Activated T-helper 9 cell treated with anti-CD3 and anti-CD28 coated beads, Interleukin-2, amount 50 U/mL, for 16 hours (primary cell): Measurements from ENCODE around the gene HES6.
"Not testable (repeated sequence)": the region's sequence is repeated elsewhere in the genome, so short reads cannot be mapped to it uniquely, and the experiment has no call there.

Experiments used
- DNase-seq: peaks from one replicate; pipeline ENCODE4 v3.0.0-alpha.2; 2020; ENCODE audit warnings: low read depth

The HES6 gene

DNA sequence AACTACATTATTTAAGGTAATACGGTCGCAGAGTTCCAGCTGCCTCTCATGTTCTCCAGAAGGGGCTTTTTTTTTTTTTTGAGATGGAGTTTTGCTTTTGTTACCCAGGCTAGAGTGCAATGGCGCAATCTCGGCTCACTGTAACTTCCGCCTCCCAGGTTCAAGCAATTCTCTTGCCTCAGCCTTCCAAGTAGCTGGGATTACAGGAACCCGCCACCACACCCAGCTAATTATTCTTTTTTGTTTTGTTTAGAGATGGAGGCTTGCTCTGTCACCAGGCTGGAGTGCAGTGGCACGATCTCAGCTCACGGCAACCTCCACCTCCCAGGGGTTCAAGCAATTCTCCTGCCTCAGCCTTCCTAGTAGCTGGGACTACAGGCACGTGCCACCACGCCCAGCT, 33.6 kb upstream of the HES6 start:
- not testable (repeated sequence) for DNase-seq

DNA sequence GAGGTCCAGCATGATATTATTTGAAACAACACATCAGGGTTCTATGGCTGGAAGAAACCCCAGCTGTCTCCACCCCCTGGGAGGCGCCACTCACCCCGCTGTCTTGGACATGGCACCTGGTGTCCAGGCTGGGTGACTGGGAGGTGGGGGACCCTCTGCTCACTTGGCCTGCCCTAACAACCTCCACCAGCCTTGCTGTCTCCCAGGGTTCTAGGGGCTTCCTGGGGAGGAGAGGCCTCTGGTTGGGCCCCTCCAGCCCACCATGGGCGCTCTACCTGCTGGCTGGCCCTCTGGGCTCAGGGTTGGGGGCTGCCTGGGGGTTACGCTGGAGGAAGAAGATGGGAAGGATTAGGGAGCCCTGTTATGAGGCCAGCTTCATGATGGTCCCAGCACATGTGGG, 32.3 kb upstream of the HES6 start:
- no peak for DNase-seq

DNA sequence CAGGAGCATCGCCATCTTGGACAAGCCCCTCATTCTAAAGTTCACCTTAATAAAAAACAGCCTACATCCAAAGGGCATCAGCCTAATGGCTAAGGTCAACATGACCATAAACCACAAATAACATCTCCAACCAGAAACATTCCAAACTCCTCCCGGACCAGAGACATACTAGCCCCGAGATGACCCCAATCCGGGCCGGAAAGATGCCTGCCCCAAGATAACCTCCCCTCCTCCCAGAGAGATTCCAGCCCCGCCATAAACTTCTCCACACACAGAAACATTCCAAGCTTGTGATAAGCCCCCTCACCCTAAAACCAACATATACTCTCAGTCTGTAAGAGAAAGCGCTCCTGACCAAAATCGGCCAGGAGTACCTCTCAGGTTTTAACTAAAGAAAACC, 31.8 kb upstream of the HES6 start:
- DNase-seq: not testable (repeated sequence)

DNA sequence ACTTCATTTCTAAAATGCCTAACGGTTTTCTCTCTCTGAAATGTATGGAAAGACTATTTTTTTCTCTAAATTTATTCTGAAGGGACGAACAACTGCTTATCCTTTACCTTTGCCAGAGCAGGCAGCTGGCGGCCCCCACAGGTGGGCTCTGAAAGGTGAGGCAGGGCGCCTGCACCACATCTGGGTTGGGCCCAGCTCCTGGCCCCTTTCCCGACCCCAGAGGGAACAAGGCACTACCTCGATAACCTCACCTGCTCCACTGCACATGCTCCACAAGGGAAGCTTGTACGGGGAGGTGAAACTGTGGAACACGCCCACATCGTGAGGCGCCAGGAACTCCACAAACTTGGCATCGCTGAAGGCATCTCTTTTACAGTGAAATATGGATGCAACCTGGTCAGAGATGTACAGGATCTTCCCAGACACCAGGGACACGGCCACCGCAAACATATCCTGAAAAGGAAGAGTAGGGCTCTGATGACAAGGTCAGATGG, 31.3 kb upstream of the HES6 start:
- no peak for DNase-seq

DNA sequence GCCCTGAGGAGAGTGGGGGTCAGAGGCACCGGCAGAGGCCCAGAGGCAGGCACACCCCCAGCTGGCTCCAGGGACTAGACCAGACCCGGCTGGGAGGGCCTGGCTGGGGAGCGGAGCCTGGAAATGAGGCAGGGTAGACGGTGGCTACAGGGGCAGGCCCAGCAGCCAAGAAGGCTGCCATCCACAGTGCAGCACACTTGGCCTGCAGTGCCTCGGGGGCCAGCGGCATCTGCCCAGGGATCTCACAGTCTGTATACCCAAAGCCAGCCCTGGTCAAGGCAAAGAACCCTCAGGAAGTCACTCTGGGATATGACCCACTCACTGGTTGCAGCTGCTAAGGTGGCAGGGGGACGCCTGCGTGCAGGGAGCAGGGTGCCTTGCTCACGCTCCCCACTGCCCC, 30.8 kb upstream of the HES6 start:
- DNase-seq: no peak

DNA sequence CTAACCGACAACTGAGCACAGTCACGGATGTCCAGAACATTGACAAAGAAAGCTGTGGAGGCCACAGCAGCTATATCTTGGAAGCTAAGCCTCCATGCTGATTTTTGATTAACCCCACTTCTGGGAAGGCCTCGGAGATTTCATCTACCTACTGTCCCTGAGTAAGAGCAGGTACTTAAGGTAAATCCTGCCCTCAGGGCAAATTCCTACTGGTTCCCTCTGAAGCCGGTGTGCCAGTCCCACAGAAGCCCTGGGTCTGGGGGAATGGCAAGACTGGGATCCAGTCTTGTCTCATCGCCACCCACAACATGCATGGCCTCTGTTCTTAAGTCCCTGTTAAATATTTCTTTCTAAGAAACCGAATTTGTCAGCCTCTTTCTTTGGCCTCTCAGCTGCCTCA, 29.9 kb upstream of the HES6 start:
- no peak for DNase-seq

DNA sequence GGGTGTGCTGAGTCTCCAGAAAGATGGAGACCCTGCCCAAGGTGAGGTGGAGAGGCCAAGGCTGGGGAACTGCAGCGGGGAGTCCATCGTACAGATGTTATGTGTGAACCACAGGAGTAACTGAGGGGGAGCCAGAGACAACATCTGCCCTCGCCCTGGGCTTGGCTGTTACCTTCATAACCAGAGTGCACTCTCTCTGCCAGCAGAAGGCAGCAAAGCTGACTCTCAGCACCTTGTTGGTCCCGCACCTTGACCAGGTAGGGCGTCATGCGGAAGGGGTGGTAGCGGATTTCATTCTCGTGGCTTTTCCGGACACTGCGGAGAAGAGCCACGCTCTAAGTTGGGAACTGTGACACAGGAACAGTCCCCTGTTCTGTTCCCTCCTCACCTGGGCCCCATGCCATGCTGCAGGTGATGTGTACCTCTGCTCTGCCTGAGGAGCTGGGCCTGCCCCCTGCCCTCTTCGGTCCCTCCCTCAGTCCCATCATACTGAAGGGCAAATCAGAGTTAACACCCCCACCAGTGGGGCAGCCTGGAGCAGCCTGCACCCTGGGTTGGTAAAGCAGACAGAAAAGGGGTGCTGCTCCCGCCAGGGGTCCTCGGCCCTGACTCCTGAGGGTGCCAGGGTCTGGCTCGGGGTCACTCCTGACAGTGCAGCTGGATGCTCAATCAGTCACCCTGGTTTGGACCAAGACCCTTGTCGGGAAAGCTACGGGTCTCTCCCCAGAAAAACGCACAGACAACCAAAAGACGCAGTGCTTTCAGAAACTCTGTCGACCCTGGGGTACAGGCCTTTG, 28.2 kb upstream of the HES6 start:
- DNase-seq: no peak

DNA sequence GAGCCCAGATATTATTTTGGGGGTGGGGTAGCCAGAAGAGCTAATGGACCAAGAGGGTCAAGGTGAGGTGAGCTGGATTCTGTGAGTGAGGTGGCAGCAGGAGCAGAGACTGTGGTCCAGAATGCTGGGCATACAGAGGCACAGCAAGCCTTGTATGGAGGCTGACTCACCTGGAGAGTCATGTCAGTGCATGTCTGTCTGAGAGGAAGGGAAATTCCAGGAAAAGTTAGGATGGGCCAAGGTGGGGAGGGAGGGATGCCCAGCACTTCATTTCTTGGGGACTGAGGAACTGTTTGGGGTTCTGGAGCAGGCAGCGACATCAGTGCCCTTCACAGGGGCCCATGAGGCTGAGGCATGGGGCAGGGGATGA, 27.5 kb upstream of the HES6 start:
- DNase-seq: no peak

DNA sequence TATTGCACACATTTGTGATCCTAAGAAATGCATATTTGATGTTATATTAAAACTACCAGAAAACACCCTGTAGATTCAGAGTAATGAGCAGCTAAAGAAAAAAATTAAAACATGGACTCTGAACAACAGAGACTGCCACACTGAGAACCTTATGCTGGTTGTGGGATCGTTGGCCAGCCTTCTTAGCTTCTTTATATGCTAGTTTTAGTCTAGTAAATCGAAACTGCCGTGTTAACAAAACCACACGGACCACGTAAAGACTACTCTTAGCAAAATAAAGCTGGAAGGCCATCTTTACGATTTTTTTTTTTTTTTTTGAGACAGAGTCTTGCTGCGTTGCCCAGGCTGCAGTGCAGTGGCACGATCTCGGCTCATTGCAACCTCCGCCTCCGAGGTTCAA, 25.8 kb upstream of the HES6 start:
- no peak for DNase-seq

DNA sequence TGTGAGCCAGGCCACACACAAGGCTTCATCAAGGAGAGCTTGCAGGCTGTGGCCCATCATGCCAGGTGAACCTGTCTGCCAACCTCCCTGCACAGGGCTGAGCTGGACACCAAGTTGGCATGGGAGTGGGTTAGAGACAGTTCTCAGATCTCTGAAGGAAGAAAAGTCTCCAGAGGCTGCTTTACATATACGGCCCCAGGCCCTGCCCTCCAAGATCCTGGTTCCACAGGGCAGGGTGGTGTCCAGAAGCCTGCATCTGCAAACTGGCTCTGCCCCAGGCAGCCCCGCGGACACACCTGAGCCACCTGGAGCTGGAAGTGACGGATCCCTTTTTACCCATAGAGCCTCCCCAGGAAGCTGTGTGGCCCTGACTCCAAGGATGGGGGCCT, 24.2 kb upstream of the HES6 start:
- no peak for DNase-seq

DNA sequence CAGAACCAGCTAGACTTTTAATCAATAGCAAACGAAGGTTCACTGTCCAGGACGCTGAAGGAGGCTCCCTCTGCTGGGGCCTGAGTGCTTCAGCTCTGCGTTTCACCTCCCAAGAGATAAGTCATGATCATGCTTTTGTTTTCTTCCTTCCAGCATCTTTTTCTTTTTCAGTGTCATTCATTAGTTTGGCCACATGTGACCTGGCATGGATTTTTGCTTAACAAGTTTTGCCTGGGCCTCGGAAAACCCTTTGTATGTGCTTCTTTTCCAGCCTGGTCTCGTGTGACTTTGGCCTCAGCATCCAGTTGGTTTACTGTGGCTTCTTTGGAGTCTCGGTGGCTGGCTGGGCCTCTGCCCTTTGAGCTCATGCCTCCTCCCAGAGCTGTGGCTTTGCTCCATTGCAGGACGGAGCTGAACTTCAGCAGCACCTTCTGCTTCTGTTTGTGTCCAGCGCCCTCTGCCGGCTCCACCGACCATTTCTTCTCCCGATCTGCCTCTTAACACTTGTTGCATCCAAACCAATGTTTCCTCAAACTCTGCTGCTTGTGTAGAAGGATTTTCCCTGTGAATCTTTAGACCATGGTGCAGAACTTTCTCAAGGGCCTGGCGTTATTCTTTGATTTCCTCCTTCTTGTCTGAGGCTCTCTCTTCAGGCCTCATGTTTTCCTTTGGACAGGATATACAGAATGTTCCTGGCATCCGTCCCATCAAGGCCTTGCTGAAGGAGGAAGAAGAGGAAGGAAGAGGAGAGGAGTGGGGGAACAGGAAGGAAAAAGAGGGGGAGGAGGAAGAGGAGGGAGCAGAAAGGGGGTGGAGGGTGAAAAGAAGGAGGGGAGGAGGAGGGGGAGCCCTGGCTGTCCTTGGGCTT, 23.6 kb upstream of the HES6 start:
- peak; percentile 57 for DNase-seq

DNA sequence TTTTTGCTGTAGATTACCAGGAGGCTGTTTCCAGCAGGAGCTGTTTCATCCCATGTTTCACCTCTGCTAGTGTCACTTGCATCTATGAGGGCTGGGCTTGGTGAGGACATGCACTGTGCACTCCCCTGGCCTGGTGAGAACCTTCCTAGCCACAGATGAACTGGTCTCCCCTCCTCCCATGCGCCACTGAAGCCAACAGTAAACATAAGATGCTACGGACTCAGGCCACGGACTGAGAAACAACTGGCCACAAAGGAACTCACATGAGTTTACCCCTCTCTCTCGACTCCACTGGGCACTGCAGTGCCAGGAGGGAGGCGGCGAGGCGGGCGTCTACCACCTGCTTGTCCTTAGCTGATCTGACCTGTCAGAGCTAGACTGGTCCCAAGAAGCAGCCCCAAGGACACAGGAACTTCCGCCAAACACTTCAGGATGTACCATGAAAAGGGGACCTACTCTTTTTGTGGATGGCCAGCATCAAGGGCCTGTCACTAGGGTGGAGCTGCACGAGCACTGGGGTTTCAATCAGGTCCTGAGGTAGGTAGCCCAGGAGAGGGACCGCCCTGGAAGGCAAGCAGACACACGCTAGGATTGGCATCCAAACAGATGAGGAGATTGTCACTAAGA, 22.8 kb upstream of the HES6 start:
- DNase-seq: no peak

DNA sequence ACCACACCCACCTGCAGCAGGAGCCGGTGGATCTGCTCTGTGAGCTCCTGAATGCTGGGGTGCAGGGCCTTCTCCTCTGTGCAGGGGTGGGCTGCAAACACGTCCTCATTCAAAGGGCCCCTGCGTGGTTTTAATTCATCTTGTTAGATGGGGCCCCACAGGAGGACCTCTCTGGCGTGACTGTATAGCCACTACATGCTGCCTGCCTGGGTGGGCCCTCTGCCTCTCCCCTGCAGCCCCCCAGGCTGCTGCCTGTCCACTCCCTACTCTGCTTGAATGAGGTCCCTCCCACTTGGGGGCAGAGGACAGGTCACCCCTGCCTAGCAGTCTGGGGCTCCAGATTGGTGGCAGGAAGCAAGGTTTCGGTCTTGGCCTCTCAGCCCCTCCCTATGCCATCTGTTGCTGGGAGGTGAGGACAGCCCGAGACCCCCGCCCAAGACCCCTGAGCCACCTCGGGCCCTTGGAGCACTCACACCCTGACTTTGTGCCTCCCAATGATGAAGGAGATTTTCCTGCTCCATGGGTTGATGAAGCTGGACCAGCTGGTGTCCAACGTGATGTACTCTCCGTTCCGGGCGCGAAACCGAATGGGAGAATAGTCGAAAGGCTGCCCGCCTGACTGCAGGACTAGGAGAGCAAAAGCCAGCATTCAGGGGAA, 22.0 kb upstream of the HES6 start:
- DNase-seq: no peak

DNA sequence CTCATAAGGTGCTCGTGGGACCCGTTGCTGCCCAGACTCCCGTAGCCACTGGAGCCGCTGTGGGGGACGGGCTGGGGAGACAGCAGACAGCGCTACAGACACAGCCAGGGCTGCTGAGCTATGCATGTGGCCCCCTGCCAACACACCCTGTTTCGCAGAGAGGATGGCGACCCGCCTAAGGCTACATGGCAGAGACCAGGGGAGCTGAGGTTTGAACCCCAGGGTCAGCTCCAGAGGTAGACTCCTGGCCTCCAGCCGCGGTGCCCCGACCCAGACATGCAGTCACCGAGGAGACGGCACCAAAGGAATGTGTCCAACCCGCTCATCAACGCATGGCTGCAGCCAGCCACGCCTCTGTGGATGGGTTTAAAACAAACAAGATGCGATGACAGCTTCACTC, 21.0 kb upstream of the HES6 start:
- no peak for DNase-seq

DNA sequence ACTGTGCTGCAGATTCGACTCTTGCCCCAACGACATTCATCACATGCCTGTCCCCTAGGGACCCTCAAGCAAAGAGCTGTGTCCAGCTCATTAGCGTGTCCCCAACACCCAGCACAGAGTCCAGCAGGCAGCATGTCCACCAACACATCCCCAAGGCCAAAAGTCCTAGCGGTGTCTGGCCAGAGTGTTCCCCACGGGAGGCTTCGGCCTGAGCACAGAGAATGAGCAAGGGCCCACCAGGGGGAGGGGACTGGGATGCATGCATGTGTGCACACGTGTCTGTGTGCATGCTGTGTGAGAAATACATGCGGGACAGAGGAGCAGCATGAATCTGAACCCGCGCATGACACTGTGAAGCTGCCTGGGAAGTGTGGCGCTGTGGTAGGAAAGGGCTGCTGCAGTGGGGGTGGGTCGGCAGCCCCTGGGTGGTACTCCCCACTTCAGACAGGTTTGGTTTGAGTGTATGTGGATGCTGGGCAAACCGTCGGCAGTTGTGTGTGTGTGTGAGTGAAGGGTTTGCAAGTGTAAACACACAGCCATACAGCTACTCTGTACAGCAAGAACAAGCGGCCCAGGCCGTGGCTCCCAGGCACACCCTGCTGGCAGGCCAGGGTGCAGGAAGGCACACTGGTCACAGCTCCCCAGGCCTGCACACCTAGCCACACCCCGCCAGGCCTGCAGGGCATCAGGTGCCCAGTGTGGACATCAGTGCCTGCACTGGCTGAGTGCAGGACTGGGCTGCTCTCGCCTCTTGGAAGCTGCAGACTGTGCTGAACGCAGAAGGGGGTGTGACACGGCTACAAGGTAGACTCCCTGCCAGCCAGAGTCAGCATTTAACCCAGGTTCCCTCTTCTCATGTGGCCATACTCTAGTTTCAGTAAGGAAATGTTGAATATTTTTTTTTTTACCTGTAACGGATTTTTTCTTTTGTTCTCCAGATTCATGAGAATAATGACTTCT, 19.5 kb upstream of the HES6 start:
- no peak for DNase-seq

DNA sequence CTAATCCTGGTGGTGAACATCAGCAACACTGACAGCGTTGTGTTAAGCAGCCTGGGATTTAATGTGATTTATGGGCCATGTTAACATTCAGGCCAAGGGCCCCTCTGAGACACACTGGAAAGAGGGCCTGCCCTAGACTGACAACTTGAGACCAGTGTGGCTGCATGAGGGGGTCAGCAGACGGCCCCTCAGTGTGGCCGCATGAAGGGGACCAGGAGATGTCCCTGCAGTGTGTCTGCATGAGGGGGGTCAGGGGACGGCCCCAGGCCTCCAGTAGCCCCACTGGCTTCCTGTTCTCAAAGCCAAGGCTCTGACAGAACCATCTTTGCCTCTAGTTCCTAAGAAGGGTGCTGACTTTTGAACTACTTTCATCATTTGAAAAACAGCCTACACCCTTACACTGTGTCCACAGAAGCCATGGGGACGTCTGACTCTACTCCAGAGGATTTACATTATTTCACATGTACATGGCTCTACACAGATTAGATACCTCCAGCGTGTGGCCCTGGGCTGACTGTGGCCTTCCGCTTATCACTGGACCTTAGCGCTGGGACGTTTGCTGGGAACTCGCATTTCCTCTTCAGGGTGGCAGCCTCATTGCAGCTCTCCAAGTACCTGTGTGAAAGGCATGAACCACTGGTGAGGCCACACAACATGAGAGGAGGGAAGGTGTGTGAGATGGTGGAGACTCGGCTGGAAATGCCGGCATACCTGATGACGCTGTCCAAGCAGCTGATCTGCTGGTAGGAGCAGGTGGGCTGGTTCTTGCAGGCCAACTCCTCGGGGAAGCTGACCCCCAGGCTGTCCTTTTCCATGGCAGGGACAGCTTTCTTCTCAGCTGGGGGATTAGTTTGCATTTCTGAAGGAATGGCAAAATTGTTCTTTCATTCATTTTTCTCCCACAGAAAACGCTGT, 18.2 kb upstream of the HES6 start:
- no peak for DNase-seq

DNA sequence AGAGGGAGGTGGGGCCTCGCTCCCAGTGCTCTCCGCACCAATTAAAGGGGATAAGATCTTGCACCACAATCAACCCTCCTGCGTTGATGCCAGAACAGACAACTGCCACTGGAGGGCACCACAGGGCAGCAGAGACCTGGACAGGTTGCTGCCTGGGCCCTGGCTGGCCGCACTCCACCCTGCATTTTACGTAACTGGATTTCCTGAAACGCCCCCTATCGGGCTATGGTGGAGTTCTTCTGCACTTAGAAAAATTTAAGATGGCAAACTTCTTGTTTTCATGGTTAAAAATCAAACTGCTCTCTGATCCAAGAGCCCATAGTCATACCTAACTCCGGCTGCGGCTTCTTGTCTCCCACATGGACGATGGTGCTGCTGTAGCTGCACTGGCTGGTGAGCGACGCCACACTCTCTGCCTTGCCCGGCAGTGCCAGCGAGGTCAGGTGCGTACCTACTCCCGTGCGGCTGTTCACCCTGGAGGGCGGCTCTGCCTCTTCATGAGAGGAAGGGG, 16.8 kb upstream of the HES6 start:
- peak; percentile 53 for DNase-seq

DNA sequence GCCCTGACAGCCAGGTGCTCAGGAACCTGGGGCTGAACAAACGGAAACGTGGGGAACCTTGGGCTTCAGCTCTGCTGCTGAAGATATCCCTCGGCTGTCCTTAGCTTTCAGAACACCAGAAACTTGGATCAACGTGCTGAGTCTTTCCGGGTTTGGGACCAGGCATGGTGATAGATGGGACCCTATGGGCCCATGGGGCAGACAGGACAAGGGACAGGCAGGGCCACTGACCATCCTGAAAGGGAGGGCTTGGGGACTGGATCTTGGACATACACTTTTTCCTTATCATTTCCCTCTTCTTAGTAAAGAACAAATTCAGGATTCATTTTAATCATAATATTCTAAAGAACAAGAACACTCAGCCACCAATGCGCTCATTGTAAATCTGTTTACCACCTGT, 16.3 kb upstream of the HES6 start:
- no peak for DNase-seq

DNA sequence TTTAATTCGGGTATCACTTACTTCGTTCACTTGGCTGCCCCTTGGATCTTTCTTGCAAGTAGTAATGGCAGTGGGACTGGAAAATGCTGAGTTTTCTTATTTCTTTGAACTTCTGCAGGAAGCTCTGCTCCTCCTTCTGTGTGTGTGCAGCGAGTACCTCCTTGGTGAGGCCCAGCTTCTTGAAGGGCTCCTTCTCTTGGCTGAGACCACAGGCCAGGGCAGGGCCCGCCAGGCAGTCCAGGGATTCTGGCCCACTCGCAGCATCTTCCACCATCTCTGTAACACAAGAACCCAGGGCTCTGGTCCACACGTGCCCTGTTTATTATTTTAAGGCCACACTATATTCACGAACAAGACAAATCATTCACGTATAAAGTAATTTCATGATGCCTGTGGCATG, 15.8 kb upstream of the HES6 start:
- no peak for DNase-seq

DNA sequence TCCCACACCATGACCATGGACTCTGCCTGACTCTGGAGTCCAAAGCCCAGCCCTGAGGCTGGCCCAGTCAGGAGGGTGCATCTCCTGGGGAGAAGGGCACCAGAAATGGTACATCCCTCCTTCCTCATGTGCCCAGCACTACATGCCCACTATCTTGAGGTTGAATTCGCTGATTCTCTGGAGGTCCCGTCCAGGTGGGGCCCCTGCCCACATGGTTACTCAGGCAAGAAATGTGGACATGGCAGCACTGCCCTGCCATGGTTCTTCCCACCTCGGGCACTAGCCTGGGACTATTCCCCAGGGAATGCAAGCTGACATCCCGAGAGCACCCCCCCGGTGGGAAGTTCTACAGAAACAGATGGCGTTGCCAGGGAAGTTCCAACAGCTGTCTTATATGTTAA, 15.3 kb upstream of the HES6 start:
- no peak for DNase-seq
